K562 (cell line): ENCODE data around the gene SH3BGRL3. TPM values are rescaled to one million over a fixed set of nuclear protein-coding genes. Genes with fewer than 3 reads are reported as not detected.
A peak's percentile ranks its signal among the peaks of the same experiment; 100 is the strongest.

Source experiments
- CHD7 ChIP-seq: fragments of 200-600 bp; sonication (generic); IDR thresholded peaks from one replicate; pipeline ENCODE4 v1.6.1; 2012; ENCODE audit warnings: mild to moderate bottlenecking, low read depth, low read length, inconsistent platforms
- ELK1 ChIP-seq: sonication (generic); formaldehyde crosslinking; IDR thresholded peaks from 2 replicates; pipeline ENCODE4 v1.8.1; 2022; ENCODE audit warnings: missing genetic modification reagents
- ETS2 ChIP-seq: IDR thresholded peaks from 2 replicates; pipeline ENCODE4 v1.6.1; 2016; ENCODE audit warnings: borderline replicate concordance, missing genetic modification characterization, mild to moderate bottlenecking, moderate library complexity, missing compliant biosample characterization; ENCODE audit not compliant: poor library complexity, severe bottlenecking
- MLX ChIP-seq, 2 experiments: fragments of 450-650 bp in 1 of 2; sonication (generic) in 1 of 2; formaldehyde crosslinking; conservative IDR thresholded peaks; 2 replicates each; pipeline versions ENCODE4 v1.4.0 to v1.8.1; 2020 to 2022; ENCODE audit warnings: mild to moderate bottlenecking in 1 of 2, missing genetic modification reagents in 1 of 2
- RCOR1 ChIP-seq, 2 experiments: IDR thresholded peaks; 2 replicates each; pipeline ENCODE4 v1.6.1; 2012; ENCODE audit warnings: low read depth in 2 of 2, low read length in 2 of 2, borderline replicate concordance in 1 of 2, improper control_type of control experiment in 1 of 2
- SOX6 ChIP-seq: fragments of 450-650 bp; IDR thresholded peaks from 2 replicates; pipeline ENCODE4 v1.6.1; 2014; ENCODE audit warnings: mild to moderate bottlenecking
- ZBTB11 ChIP-seq, 3 experiments: fragments of 200-800 bp in 1 of 3; fragments of 250-450 bp in 1 of 3; fragments of 450-650 bp in 1 of 3; sonication (Bioruptor Pico) in 1 of 3; sonication (Bioruptor generic) in 1 of 3; formaldehyde crosslinking in 1 of 3; IDR thresholded peaks; 2 replicates each; pipeline versions ENCODE4 v1.6.1 to v1.8.0; 2016 to 2022; ENCODE audit warnings: mild to moderate bottlenecking in 2 of 3, missing genetic modification characterization in 2 of 3, missing compliant biosample characterization in 1 of 3, moderate library complexity in 1 of 3
- ZNF780A ChIP-seq: fragments of 250-450 bp; sonication (Bioruptor Pico); IDR thresholded peaks from 2 replicates; pipeline ENCODE4 v1.5.0; 2021; ENCODE audit warnings: mild to moderate bottlenecking
- polyA plus RNA-seq, 8 experiments: library from polyadenylated mRNA; depleted of rRNA in 4 of 8; stranded (reverse) in 5 of 8; unstranded in 3 of 8; fragments of >200 nt; fragmentation: Nextera tagmentation in 2 of 8; fragmentation: Illumina TruSeq in 1 of 8; extraction: Ambion mirVana in 2 of 8; extraction: Trizol in 1 of 8; gene quantifications; 2 replicates each; pipeline versions ENCODE4 v1.2.1 to v1.2.3, GENCODE V29; 2011 to 2014; ENCODE audit warnings: inconsistent platforms in 1 of 8, missing spikeins in 1 of 8
- total RNA-seq, 7 experiments: library from RNA; depleted of rRNA in 6 of 7; stranded (reverse); fragments of >200 nt in 6 of 7; fragmentation: Illumina TruSeq in 2 of 7; extraction: Trizol in 2 of 7; gene quantifications; 2 replicates each; pipeline versions ENCODE4 v1.2.1 to v1.2.3, GENCODE V29; 2011 to 2021; ENCODE audit warnings: low replicate concordance in 1 of 7

SH3BGRL3 gene
- total and polyA plus RNA-seq, 9 of the 15 experiments (the other 6 are each of a cell fraction or from before 2014, with no cell fraction given): 30.3 to 140 (median 54.2) TPM

- TF ChIP-seq ETS2 (tag): no peak
- TF ChIP-seq ELK1: no peak
- no peak for TF ChIP-seq ZNF780A (CRISPR knock-in tag)
- TF ChIP-seq ZBTB11 (CRISPR knock-in tag; IDR thresholded peaks at IDR 0.05): peak in 1 of 3 experiments; percentile 29; a peak in 1 of 6 replicates
- TF ChIP-seq MLX (CRISPR knock-in tag; conservative IDR thresholded peaks at IDR 0.05): no peak
- no peak for TF ChIP-seq CHD7
- peak; percentile 52 for TF ChIP-seq SOX6
- peak in 1 of 2 experiments; percentile 64; a peak in 2 of 4 replicates for TF ChIP-seq RCOR1 (IDR thresholded peaks at IDR 0.05; ENCODE audit: borderline replicate concordance in 1 of 2, low read depth in 2 of 2, low read length in 2 of 2)
These were observed 4.1 kb upstream of the SH3BGRL3 start (continued) for GRCh38 chr1:26275580-26276431.
